ENCODE results near the gene SKOR2.

DNA sequence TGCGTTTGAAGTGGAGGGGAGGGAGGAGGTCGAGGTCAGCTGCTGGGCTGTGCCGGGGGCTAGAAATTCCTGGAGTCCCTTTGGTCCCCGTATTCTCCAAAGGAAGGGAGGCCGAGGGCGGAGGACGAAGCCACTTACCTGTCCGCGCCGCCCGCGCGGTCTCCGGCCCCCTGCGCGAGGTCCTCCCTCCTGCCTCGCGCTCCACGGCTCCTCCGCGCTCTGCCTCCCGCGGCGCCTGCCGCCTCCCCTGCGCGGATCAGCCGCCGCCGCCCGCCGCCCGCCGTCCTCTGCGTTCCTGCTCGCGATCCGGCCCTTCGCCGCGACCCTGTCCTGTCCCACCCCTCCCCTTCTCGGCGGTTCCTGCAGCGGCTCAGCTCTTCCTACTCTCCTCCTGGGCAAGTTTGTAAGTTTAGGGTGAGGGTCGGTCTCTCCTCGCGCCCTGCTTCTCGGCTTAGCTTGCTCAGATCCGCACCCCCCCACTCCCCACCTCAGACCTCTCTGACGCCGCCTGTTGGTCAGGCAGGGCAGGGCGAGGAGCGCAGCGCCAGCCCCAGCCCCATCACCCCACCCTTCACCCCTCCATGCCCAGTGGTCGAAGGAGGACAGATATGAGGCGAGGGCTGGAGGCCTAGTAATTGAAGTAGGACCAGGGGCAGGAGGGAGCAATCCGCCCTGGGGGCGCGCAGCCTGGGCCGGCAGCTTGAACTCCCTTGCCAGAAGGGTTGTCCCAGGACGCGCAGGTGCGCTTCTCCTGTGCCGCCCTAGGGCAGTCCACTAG is 9.7 kb upstream of the SKOR2 start:
- TF ChIP-seq, protein P1, sequence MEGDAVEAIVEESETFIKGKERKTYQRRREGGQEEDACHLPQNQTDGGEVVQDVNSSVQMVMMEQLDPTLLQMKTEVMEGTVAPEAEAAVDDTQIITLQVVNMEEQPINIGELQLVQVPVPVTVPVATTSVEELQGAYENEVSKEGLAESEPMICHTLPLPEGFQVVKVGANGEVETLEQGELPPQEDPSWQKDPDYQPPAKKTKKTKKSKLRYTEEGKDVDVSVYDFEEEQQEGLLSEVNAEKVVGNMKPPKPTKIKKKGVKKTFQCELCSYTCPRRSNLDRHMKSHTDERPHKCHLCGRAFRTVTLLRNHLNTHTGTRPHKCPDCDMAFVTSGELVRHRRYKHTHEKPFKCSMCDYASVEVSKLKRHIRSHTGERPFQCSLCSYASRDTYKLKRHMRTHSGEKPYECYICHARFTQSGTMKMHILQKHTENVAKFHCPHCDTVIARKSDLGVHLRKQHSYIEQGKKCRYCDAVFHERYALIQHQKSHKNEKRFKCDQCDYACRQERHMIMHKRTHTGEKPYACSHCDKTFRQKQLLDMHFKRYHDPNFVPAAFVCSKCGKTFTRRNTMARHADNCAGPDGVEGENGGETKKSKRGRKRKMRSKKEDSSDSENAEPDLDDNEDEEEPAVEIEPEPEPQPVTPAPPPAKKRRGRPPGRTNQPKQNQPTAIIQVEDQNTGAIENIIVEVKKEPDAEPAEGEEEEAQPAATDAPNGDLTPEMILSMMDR (IDR thresholded peaks at IDR 0.05 in 4 of 5, conservative IDR thresholded peaks at IDR 0.05 in 1 of 5): no peak
- no peak for TF ChIP-seq POLR2A (IDR thresholded peaks at IDR 0.05)
